SKM-1 (cell line): ENCODE results near the gene TYW1.
A peak's percentile ranks its signal among the peaks of the same experiment; 100 is the strongest.
"Not testable (repeated sequence)": the region's sequence is repeated elsewhere in the genome, so short reads cannot be mapped to it uniquely, and the experiment has no call there.

Experiments used
- DNase-seq: peaks from one replicate; lab custom pipeline; 2025; ENCODE audit not compliant: unreplicated experiment; lab: John Stamatoyannopoulos, UW

Gene TYW1

DNA sequence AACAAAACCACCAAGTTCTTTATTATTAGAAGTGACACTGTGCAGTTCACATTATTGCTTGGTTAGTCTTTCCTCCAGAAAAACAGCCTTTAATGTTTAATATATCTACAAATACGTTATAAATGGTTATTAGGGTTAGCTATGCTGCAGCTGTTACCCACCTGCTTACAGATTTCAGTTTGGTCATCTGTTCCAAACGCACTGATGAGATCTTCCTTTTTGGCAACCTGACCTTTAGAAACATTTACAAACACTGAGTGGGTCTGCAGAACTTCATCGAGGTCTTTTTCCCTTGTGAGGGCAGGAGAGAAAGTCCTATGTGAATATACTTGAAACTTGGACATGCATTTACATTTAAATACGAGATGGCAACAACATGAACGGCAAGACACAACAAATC, 2.6 kb upstream of the TYW1 start:
- DNase-seq, result not testable (repeated sequence)

DNA sequence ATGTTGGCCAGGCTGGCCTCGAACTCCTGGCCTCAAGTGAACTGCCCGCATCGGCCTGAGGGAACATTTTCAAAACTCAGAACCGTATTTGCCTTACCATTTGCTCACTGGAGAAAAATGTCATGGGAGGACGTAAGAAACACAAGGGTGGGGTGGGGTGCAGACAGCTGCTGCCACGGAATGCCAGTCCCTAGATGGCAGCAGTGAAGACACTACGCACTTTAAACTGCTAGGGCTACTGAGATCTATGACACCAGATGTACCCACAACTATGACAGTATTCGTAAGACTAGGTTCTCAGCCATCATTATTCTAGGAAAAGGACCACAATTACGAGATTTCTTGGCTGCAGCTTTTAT, 2.0 kb upstream of the TYW1 start:
- peak; percentile 3 for DNase-seq

DNA sequence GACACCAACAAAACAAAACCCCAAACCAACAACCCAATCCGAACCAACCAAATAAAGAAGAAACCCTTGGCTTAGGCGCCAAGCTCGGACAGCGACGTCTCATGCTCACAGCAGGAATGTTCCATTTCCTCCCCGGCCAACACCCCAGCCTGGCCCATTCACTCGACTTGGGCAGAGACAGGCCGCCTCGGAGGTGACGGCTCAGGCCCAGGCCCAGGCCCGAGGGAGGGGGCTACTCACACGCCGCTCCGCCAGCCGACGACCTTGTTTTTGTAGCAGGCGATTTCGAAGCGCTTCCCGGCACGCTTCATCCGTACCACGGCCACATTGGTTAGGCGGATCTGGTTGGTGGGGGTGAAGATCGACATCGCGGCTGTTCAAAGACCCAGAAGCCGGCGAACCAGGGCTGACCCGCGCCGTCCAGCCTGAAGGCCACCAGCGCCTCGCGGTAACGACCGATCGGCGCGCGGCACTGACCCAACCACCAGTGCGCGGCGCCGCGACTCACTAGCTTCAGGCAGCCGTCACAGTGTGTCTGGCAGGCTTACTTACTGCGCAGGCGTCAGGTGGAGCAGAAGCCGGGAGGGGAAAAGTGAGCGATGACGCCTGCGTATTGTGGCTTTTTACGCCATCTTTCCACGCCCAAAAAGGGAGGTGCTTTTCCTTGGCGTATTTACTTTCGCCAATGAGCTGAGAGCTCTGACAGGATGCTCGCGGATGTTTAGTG, 1.4 kb upstream of the TYW1 start, which contains the start of gene SBDS:
Gene SBDS (minus strand): TSS at position 537 of the 727 bp plus-strand sequence. CDS start 169 bp downstream, at position 368.
- DNase-seq, result peak; percentile 95

DNA sequence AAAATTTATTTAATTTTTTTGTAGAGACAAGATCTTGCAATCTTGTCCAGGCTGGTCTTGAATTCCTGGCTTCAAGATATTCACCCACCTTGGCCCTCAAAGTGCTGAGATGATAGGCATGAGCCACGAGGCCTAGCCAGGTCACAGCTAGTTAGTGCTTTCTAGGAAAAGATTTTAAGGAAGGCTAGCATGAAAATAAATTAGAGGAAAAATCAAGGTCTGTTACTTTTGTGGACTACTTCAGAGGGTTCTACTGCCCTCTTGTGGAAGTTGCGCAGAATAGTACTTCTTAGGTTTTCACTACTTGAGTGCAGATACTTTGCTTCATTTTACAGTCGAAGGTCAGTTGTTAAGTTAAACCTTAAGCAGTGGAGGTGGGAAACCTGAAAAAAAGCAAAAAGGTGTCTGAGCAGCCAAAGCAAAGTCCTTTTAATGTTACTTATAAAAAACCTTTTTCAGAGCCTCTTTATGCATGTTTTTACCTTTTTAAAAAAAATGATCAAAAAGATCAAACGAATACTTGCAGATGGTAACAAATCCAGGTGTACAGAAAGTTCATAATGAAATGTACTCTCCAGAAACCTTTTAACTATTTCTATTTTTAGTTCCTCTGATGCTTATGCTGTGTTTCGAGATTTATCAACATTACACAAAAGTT, 4.1 kb downstream of the TYW1 start:
- not testable (repeated sequence) for DNase-seq

DNA sequence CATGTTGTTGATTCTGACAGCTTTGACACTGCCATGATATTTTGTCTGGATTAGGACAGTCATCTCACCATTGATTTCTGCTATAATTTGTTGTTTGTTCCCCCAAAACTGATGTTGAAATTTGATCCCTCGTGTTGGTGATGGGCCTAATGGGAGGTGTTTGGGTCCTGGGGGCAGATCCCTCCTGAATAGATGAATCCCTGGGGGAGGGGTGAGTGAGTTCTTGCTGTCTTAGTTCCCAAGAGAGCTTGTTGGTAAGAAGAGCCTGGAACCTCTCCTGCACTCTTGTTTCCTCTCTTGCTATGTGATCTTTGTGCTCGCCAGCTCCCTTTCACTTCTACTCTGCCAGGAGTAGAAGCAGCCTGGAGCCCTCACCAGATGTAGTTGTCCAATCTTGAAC, 7.5 kb downstream of the TYW1 start:
- DNase-seq, result not testable (repeated sequence)

DNA sequence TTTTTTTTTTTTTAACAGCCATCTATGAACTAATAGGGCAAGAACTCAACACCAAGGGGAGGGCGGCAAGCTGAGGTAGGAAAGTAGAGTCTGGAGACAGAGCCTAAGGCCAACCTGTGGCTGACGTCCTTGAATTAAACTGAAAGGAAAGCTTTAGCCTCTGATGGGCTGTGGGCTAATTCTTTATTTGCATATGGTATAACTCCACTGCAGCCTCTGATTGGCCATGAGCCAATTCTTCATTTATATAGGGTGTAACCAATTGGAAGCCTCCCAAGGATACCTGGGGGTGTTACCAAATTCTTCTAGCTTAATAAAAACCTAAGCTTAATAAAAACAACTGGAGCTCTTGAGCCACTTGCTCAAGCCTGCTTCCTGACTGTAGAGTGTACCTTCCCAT, 10.3 kb downstream of the TYW1 start:
- DNase-seq, result no peak

DNA sequence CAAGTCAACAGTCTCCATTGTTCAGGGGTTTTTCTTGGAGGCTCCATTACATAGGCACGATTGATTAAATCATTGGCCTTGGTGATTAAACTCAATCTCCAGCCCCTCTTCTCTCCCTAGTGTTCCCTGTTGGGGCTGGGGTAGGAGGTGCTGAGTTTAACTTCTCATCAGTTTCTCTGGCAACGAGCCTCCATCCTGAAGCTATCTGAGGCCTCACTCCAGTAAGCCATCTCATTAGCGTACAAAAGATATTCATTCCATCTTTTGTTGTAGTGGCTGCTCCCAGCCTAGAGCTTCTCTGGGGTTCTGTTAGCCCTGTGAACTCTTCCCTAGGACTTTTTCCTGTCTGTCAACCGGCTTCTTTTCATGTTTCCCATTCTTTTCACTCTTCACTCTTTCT, 11.6 kb downstream of the TYW1 start:
- no peak for DNase-seq

DNA sequence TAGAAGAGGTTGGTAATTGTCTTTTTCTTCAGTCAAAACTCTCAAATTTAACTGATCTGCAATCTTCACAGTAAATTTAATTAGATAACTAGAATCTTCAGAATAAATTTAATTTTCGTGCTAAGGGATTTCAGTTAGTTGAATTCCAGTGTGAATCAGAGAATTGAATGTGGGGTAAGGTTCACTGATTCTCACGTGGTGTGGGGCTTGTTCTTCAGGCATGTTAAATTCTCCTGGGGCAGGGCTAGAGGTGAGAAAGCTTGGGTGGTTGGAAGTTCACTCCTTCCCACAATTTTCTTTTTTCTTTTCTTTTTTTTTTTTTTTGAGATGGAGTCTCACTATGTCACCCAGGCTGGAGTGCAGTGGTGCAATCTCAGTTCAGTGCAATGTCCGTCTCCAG, 13.0 kb downstream of the TYW1 start:
- not testable (repeated sequence) for DNase-seq

DNA sequence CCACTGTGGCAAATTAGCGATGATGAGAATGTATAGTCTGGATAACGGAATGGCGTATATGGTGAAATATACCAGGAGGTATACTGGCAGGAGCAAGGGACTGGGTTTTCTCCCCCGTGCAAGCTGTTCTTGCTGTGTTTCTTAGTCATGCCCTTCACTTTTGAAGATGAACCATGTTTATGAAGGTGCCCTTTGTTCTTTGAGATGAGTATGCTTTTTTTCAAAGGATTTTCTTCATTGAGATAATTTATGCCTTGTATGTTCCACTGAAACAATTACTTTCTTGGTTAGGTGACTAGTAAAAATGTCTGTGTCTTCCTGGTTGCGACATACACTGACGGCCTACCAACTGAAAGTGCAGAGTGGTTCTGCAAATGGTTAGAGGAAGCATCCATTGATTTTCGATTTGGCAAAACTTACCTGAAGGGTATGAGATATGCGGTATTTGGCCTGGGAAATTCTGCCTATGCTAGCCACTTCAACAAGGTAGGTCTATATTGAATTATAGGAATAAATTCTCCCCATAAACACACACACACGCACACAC, 17.5 kb downstream of the TYW1 start:
- not testable (repeated sequence) for DNase-seq

DNA sequence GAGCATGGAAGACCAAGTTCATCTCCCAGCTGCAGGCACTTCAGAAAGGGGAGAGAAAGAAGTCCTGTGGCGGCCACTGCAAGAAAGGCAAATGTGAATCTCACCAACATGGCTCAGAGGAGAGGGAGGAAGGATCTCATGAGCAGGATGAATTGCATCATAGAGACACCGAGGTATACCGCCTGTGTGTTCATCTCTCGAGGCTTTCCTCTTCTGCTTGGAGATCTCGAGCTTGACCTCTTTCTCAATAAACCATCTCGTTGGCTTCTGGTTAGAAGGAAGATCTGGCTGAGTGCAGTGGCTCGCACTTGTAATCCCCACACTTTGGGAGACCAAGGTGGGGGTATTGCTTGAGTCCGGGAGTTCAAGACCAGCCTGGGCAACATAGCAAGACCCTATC, 21.3 kb downstream of the TYW1 start:
- peak; percentile 73 for DNase-seq

DNA sequence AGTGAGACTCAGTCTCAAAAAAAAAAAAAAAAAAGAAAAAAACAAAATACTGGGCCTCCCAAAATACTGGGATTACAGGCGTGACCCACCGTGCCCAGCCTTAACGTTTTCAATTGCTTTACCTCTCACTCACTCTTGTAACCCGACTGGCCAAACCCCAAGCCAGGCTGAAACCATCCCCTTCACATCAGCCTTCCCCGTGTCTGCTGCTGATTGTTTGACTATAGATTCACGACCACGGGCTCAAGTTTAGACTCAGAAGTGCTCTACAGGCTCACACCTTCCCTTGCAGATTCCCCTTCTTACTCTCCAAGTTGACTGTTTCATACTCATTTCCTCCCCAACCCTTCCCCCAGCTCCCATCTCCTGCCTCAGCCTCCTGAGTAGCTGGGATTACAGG, 22.3 kb downstream of the TYW1 start:
- DNase-seq, result no peak

DNA sequence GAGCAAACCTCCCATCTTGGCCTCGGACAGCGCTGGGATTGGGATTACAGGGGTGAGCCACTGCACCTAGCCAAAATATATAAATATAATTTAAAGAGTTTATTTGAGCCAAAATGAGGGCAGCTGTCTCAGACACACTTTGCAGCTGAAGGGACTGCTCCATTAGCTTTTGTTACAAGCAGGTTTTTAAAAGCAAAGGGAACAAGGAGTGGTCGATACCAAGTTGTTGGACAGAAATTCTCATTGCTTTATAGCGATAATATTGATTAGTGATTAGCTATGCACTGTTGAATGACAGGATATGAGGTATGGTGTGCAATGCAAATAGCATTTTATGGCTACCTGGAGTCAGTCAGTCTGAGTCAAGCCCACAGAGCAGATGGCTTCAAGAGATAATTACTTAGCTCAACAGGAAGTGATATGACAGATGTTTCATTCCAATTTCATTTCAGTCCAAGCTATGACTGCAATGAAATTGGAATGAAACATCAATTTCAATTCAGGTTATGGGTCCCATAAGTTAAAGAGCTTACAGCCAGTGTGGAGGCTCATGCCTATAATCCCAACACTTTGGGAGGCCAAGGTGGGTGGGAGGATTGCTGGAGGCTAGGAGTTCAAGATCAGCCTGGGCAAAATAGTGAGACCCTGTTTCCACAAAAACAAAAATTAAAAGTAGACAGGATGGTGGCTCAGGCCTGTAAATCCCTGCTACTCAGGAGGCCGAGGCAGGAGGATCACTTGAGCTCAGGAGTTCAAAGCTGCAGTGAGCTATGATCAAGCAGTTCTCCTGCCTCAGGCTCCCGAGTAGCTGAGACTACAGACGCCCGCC, 23.1 kb downstream of the TYW1 start:
- no peak for DNase-seq

DNA sequence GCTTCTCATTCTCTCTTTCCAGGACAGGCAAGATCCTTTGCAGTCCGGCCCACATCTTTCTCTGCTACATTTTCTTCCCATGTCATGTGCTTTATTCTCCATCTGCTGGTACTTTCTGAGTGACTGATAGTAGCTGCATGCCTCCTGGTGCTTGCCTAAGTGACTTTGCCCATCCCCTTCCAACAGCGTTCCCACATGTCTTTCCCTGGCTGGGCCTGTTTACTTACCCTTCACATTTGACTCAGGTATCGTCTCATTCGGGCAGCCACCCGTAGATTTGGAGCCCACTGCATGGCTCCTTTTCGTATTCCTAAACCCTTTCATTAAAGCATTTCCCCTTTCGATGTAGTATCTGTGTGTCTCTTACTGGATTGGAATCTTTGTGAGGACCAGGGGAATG, 24.6 kb downstream of the TYW1 start:
- DNase-seq, result no peak

DNA sequence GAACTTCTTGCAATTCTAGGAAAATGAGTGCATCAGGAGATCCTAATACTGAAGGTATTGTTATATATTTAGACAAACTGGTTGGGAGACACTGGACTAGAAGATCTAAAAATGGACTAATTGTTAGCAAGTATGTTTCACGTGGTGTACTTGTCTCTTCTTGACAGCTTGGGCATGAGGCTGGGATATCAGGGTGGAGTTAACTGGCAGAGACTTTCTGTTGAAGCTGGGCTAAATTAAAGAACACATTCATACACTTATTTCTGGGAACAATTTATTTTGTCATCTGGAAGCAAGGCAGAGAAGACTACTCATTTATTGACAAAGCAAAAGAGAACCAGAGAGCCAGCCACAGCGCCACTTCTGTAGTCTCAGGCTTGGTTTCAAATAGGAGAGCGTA, 25.9 kb downstream of the TYW1 start:
- DNase-seq, result no peak

DNA sequence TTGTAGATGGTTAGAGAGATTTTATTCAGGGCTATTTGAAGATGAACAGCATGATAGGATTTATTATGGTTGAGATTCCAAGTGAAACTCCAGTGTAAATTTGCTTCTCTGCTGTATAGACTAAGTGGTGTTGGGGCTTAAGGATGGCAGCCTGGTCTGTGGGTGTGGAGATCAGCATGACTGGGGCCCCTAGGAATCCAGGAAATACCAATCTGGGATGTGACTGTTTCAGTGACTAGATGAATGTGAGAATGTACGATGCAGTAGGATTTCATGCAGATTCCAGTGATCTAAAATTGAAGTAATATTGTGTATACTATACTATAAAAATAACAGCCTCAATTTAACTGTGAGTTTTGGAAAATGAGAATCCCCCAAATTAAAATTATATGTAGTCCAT, 28.8 kb downstream of the TYW1 start:
- not testable (repeated sequence) for DNase-seq

DNA sequence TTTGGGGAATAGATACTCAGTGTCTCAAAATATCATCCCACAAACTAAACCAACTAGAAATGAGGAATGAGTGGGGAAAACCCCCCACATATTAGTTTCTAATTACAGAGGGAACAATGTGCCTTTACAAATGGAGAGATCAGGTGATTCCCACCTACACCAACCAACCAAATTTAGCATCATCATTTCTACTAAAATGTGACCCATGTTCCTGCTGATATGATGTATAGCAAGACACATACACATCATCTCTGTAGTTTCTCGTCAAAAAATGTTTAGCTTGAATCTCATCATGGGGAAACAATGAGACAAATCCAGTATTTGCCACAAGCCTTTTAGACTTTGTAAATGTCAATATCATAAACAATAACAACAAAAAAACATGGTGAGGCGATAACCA, 35.1 kb downstream of the TYW1 start:
- not testable (repeated sequence) for DNase-seq

DNA sequence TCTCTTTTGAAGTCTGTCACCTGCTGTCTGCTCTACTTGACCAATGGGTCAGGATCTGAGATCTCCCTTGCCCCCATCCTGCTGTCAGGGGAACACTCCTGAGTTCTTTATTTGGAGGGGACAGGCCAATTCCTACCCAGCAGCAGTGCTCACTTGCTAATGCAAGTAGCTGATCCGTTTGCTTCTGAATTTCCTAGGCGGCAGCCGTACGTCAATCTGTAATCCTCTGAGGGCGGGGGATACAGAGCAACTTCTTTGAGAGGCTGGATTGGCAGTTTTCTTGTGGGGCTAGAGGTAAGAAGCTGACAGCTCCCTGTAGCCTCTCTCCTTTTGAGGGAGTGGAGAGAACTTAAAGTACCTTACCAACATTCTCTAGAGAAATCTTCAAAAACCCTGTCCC, 36.6 kb downstream of the TYW1 start:
- DNase-seq, result no peak

DNA sequence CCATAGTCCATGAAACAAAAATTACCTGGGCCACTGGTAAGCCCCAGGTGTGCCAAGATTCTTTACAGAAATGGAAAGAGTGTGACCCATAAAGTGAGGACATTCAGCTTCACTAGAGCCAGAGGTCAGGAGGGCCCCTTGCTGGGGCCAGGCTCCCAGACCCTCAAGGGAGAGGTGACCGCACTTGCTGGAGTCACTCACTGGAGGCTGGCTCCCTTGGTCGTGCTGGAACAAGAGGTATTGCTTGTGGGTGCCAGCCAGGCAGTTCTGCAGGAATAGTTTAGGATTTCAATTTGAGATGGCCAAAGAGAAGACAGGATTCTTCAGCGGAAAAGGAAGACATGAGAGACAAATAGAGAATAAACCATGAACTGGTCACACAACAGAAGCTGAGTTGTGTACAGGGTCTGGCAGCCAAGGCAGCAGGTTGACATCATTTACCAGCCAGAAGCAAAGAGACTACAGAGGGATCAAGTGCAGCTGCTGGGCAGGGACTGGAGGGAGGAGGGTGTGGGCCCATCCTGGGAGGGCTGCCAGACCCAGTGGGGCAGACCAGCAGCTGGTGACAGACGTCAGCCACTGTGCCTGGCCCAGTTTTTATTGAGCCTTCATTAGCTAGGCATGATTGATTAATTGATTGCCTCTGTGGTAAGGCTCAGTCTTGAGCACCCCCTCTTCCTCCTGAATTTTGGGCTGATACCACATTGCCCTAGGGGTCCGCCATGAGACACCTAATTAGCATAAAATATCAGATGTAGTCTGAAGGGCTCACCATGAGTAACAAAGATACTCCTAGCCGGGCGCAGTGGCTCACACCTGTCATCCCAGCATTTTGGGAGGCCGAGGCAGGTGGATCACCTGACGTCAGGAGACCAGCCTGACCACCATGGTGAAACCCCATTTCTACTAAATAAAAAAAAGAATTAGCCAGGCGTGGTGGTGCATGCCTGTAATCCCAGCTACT, 40.1 kb downstream of the TYW1 start:
- not testable (repeated sequence) for DNase-seq

DNA sequence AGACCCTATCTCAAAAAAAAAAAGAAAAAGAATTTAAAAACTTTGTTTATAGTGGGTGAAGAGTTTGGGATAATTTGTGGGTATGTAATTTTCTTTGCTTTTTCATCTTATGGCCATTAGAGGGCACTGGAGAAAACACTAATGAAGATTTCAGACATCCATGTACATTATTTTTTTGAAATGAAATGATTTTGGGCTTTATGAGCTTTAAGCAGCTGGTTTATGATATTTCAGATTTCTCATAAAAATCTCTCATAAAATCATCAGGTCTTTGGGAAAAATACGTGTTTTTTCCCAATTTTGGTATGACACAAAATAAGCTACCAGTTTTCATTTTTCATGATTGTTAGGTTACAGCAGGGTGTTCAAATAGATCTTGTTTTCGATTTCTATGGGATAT, 44.2 kb downstream of the TYW1 start:
- DNase-seq, result not testable (repeated sequence)

DNA sequence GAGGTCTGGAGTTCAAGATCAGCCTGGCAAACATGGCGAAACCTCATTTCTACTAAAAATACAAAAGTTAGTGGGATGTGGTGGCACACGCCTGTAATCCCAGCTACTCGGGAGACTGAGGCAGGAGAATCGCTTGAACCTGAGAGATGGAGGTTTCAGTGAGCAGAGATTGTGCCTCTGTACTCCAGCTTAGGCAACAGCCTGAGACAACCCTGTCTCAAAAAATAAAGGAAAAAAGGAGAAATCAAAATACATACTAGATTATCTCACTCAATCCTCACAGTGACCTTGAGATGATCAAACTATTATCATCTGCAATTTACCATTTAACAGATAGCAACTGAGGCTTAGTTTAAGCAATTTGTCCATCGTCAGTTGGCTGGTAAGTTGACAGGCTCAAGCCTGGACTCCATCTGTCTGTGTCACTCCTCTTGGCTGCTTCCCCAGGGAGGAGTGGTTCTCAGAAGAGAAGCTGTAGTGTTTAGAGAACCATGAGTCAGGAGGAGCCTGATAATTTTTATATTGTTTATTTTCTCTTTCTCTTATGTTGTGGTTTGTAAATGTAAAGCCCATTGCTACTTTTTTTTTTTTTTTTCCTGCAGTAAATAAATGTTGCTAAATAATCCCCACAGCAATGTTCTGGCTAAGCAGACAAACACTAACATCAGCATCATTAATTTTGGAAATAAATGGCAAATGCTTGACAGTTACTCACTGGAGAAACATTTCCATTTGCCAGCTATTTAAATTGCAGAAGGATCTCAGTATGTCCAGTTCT, 46.3 kb downstream of the TYW1 start:
- not testable (repeated sequence) for DNase-seq
